ENCODE measurements around the gene CASKIN1. TPM values are rescaled to one million over a fixed set of nuclear protein-coding genes. Genes with fewer than 3 reads are reported as not detected.

Gene CASKIN1
- total RNA-seq, 1 experiment from 2014 or later, result 5.9 TPM

- no peak overlapping the region; the same call in 1 of the 2 replicates for H3K27ac ChIP-seq (ENCODE audit: low read depth, low read length)
- H3K27me3 ChIP-seq (ENCODE audit: insufficient read depth, low read length), result no peaks in the 10 kb centered on the region
- CTCF ChIA-PET, result no interaction called here
- no peak overlapping the region for H3K9ac ChIP-seq (ENCODE audit: low read length)
- no peaks in the 10 kb centered on the region for H4K20me1 ChIP-seq (ENCODE audit: insufficient read depth)
- DNase-seq (ENCODE audit: low read depth, low spot score) (no peak), ATAC-seq (no peak)
- RAD21 ChIA-PET (ENCODE audit: low non-redundant PET in 1 of 2, low total read pairs in 2 of 2, uncharacterized antibody in 2 of 2, unreplicated experiment in 2 of 2), result no interaction called here
- H3K4me1 ChIP-seq (ENCODE audit: control insufficient read depth in 1 of 2, insufficient read depth in 2 of 2, low read length in 2 of 2), result peaks cover 0 to 5% of the 10 kb centered on the region in 2 experiments; a peak in 1 of 4 replicates
- no peaks in the 10 kb centered on the region for H3K79me2 ChIP-seq (ENCODE audit: insufficient read depth, low read length)
- H2AFZ ChIP-seq (ENCODE audit: low read depth, low read length, poor library complexity, severe bottlenecking), result no peak overlapping the region
- no TSS peak for BruUV-seq (replicated peaks)
- POLR2A ChIA-PET, result interaction anchor here (0.8 to 1.4 kb wide), 2 partner anchors 22 kb away, joined by 4 to 6 read pairs; partner anchors contain the start of gene TRAF7
- peaks cover 8 to 26% of the 10 kb centered on the region in 2 experiments; a peak in 2 of 4 replicates for H3K36me3 ChIP-seq (ENCODE audit: control insufficient read depth in 1 of 2, insufficient read depth in 2 of 2, low read length in 2 of 2)
- no peak overlapping the region for H3K4me2 ChIP-seq (ENCODE audit: low read length)
- no peaks in the 10 kb centered on the region for H3K9me3 ChIP-seq (ENCODE audit: control insufficient read depth in 1 of 2, insufficient read depth in 1 of 2, low read depth in 1 of 2, low read length in 2 of 2)
- TF ChIP-seq EZH2phosphoT487 (IDR thresholded peaks at IDR 0.05; ENCODE audit: borderline replicate concordance), result no peak
- no peak for TF ChIP-seq ZFX (IDR thresholded peaks at IDR 0.05)
- TF ChIP-seq, protein P1, sequence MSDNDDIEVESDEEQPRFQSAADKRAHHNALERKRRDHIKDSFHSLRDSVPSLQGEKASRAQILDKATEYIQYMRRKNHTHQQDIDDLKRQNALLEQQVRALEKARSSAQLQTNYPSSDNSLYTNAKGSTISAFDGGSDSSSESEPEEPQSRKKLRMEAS (IDR thresholded peaks at IDR 0.05), result no peak
- no peak for TF ChIP-seq CBX3 (IDR thresholded peaks at IDR 0.05; ENCODE audit: low read depth)
- no peak for TF ChIP-seq TCF7L2 (IDR thresholded peaks at IDR 0.05; ENCODE audit: borderline replicate concordance, extremely low read depth, insufficient read depth, insufficient read length)
- no peak for TF ChIP-seq EGR1 (IDR thresholded peaks at IDR 0.05; ENCODE audit: low read depth)
- TF ChIP-seq SIN3A (IDR thresholded peaks at IDR 0.05; ENCODE audit: low read depth), result no peak
- TF ChIP-seq SP1 (IDR thresholded peaks at IDR 0.05; ENCODE audit: low read depth), result no peak
- no peaks in the 10 kb centered on the region for H3K9me2 ChIP-seq (ENCODE audit: insufficient read depth)
- intact Hi-C loops (cut with micrococcal nuclease), result no loop called here
- no peak overlapping the region for H3K4me3 ChIP-seq (replicated peaks in 1 of 2; ENCODE audit: low read depth in 1 of 2, low read length in 2 of 2)
These were observed 19.3 kb downstream of the CASKIN1 start for GRCh38 chr16:2177101-2177500.

- H3K4me1 ChIP-seq (ENCODE audit: control insufficient read depth in 1 of 2, insufficient read depth in 2 of 2, low read length in 2 of 2), result peaks cover 0 to 5% of the 10 kb centered on the region in 2 experiments; a peak in 1 of 4 replicates
- DNase-seq (ENCODE audit: low read depth, low spot score) (no peak), ATAC-seq (no peak)
- no peaks in the 10 kb centered on the region for H3K27me3 ChIP-seq (ENCODE audit: insufficient read depth, low read length)
- intact Hi-C loops (cut with micrococcal nuclease), result no loop called here
- no TSS peak for BruUV-seq (replicated peaks)
- H2AFZ ChIP-seq (ENCODE audit: low read depth, low read length, poor library complexity, severe bottlenecking), result no peak overlapping the region
- POLR2A ChIA-PET, result interaction anchor here (0.8 kb wide), 1 partner anchor 21 kb away, joined by 4 read pairs; the partner anchor contains the start of gene TRAF7
- no peaks in the 10 kb centered on the region for H3K79me2 ChIP-seq (ENCODE audit: insufficient read depth, low read length)
- H3K36me3 ChIP-seq (ENCODE audit: control insufficient read depth in 1 of 2, insufficient read depth in 2 of 2, low read length in 2 of 2), result peaks cover 8 to 30% of the 10 kb centered on the region in 2 experiments; a peak in 2 of 4 replicates
- no peaks in the 10 kb centered on the region for H3K9me2 ChIP-seq (ENCODE audit: insufficient read depth)
- CTCF ChIA-PET, result no interaction called here
- H3K27ac ChIP-seq (ENCODE audit: low read depth, low read length), result no peak overlapping the region; the same call in 1 of the 2 replicates
- no peak overlapping the region for H3K4me3 ChIP-seq (replicated peaks in 1 of 2; ENCODE audit: low read depth in 1 of 2, low read length in 2 of 2)
- H3K9ac ChIP-seq (ENCODE audit: low read length), result no peak overlapping the region
- H3K9me3 ChIP-seq (ENCODE audit: control insufficient read depth in 1 of 2, insufficient read depth in 1 of 2, low read depth in 1 of 2, low read length in 2 of 2), result no peaks in the 10 kb centered on the region
- no peaks in the 10 kb centered on the region for H4K20me1 ChIP-seq (ENCODE audit: insufficient read depth)
- RAD21 ChIA-PET (ENCODE audit: low non-redundant PET in 1 of 2, low total read pairs in 2 of 2, uncharacterized antibody in 2 of 2, unreplicated experiment in 2 of 2), result no interaction called here
- no peak overlapping the region for H3K4me2 ChIP-seq (ENCODE audit: low read length)
- TF ChIP-seq TCF7L2 (IDR thresholded peaks at IDR 0.05; ENCODE audit: borderline replicate concordance, extremely low read depth, insufficient read depth, insufficient read length) (no peak), RAD21 (IDR thresholded peaks at IDR 0.05; ENCODE audit: low read depth) (no peak), FOSL1 (IDR thresholded peaks at IDR 0.05; ENCODE audit: low read depth) (no peak), EGR1 (IDR thresholded peaks at IDR 0.05; ENCODE audit: low read depth) (no peak), ZNF274 (IDR thresholded peaks at IDR 0.05; ENCODE audit: low read depth, low read length) (no peak), CEBPB (IDR thresholded peaks at IDR 0.05; ENCODE audit: low read depth) (no peak), EZH2 (IDR thresholded peaks at IDR 0.05) (no peak), JUND (IDR thresholded peaks at IDR 0.05) (no peak), POLR2A (IDR thresholded peaks at IDR 0.05; ENCODE audit: borderline replicate concordance, extremely low read depth, insufficient read depth, insufficient read length) (no peak), SRF (IDR thresholded peaks at IDR 0.05; ENCODE audit: low read depth) (no peak)
- TF ChIP-seq, protein P2, sequence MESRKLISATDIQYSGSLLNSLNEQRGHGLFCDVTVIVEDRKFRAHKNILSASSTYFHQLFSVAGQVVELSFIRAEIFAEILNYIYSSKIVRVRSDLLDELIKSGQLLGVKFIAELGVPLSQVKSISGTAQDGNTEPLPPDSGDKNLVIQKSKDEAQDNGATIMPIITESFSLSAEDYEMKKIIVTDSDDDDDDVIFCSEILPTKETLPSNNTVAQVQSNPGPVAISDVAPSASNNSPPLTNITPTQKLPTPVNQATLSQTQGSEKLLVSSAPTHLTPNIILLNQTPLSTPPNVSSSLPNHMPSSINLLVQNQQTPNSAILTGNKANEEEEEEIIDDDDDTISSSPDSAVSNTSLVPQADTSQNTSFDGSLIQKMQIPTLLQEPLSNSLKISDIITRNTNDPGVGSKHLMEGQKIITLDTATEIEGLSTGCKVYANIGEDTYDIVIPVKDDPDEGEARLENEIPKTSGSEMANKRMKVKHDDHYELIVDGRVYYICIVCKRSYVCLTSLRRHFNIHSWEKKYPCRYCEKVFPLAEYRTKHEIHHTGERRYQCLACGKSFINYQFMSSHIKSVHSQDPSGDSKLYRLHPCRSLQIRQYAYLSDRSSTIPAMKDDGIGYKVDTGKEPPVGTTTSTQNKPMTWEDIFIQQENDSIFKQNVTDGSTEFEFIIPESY (IDR thresholded peaks at IDR 0.05; ENCODE audit: extremely low read depth, insufficient replicate concordance, low read length), result no peak
These were observed 20.4 kb downstream of the CASKIN1 start for GRCh38 chr16:2176047-2176446.
